Neural crest cell (in vitro differentiated cells): ENCODE results near the gene RIPOR2. TPM values are rescaled to one million over a fixed set of nuclear protein-coding genes. Genes with fewer than 3 reads are reported as not detected.
"Not testable (repeated sequence)": the region's sequence is repeated elsewhere in the genome, so short reads cannot be mapped to it uniquely, and the experiment has no call there.

Source experiments
- DNase-seq: peaks from one replicate; pipeline ENCODE4 v3.0.0; 2021; ENCODE audit warnings: low read depth, mixed read lengths, low spot score
- H3K27ac Mint-ChIP-seq: one replicate; pipeline ENCODE4 v1.8.0; 2021; ENCODE audit warnings: mild to moderate bottlenecking, mixed read lengths; ENCODE audit not compliant: unreplicated experiment
- H3K27me3 Mint-ChIP-seq: 2 replicates; pipeline ENCODE4 v1.8.0; 2021; ENCODE audit warnings: low read depth, mild to moderate bottlenecking, mixed read lengths
- H3K36me3 Mint-ChIP-seq: 2 replicates; pipeline ENCODE4 v1.8.0; 2021; ENCODE audit warnings: low read depth, mild to moderate bottlenecking, mixed read lengths
- H3K4me1 Mint-ChIP-seq: 2 replicates; pipeline ENCODE4 v1.8.0; 2021; ENCODE audit warnings: mixed read lengths
- H3K4me3 Mint-ChIP-seq: one replicate; pipeline ENCODE4 v1.8.0; 2021; ENCODE audit warnings: mild to moderate bottlenecking, mixed read lengths
- H3K9me3 Mint-ChIP-seq: 2 replicates; pipeline ENCODE4 v1.8.0; 2021; ENCODE audit warnings: mixed read lengths
- CTCF ChIP-seq: fragments of 200-600 bp; sonication (generic); conservative IDR thresholded peaks from 2 replicates; pipeline ENCODE4 v1.5.0; 2021; ENCODE audit warnings: antibody characterized with exemption, mild to moderate bottlenecking
- total RNA-seq: library from RNA; stranded (reverse); gene quantifications from 2 replicates; pipeline ENCODE4 v1.2.1, GENCODE V29; 2021

RIPOR2 gene
- total RNA-seq, 1 donor from 2014 or later, result 3.5 TPM

- no peak for TF ChIP-seq CTCF
- Mint-ChIP-seq H3K4me1 (peaks cover 3% of the 10 kb centered on the region), H3K36me3 (no peaks in the 10 kb centered on the region), H3K27me3 (no peaks in the 10 kb centered on the region), H3K9me3 (no peaks in the 10 kb centered on the region), H3K27ac (no peak overlapping the region), H3K4me3 (no peak overlapping the region)
- no peak for DNase-seq
Measured at GRCh38 chr6:24757611-24758010, 178.1 kb downstream of the RIPOR2 start.

- no peak for DNase-seq
- no peaks in the 10 kb centered on the region for H3K36me3 Mint-ChIP-seq
- H3K4me1 Mint-ChIP-seq, result peaks cover 3% of the 10 kb centered on the region
- no peak for TF ChIP-seq CTCF
- peaks cover 3% of the 10 kb centered on the region for H3K27me3 Mint-ChIP-seq
- H3K4me3 Mint-ChIP-seq, result no peak overlapping the region
- H3K9me3 Mint-ChIP-seq, result no peaks in the 10 kb centered on the region
- no peak overlapping the region for H3K27ac Mint-ChIP-seq
Measured at GRCh38 chr6:24755279-24755678, 180.5 kb downstream of the RIPOR2 start.

GRCh38 chr6:24754378-24754777, 181.4 kb downstream of the RIPOR2 start:
- H3K36me3 Mint-ChIP-seq, H3K27ac Mint-ChIP-seq, H3K4me1 Mint-ChIP-seq, H3K27me3 Mint-ChIP-seq, DNase-seq, H3K9me3 Mint-ChIP-seq, H3K4me3 Mint-ChIP-seq: not testable (repeated sequence)

Other genes with a start within 250 kb of the RIPOR2 start
- 85.0 and 85.3 TPM in 2 replicates for gene C6orf62, start 216.8 kb downstream of the RIPOR2 start, total RNA-seq
- 112 and 118 TPM in 2 replicates for gene GMNN, start 161.0 kb downstream of the RIPOR2 start, total RNA-seq
- gene ARMH2, start 137.0 kb downstream of the RIPOR2 start, total RNA-seq, result not detected in 2 replicates